NCI-H510A treated with DMSO at 0.1 percent for 48 hours (cell line): Measurements from ENCODE around the gene BACE1.
"Not testable (repeated sequence)": the region's sequence is repeated elsewhere in the genome, so short reads cannot be mapped to it uniquely, and the experiment has no call there.

Experiments
- DNase-seq: peaks from one replicate; lab custom pipeline; 2025; lab: John Stamatoyannopoulos, UW

The BACE1 gene

DNA sequence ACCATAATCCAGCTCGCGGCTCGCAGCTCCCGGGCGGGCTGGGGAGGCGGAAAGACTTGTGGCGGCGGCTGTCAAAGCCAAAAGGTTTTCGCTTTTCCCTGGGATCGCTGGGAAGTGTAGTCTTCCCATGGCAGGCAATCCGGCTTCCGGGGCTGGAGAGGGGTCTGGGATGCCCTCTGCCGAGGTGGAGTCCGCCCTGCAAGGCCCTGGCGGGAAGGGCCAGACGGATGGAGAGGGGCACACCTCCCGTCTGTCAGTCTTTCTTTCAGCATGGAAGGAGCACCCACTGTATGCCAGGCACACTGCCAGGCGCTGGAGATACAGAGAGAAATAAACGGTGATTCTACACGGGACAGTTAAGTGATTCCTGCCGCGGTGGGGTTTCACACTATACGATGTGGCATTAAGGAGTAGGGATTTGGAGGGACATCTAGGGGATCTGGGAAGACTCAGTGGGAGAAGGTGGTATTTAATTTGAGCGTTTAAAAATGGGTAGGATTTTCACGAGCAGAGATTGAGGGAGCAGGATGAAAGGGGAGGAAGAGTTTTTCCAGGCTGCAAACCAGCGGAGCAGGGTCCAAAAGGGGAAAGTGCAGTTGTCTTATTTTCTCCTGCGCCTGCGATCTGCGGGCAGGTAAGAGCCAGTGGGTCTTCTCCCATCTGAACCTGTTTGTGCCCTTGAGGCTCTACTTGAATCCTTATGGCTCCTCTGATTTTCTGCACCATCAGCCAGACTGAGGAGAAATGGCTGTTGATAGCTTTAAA is at the start of gene BACE1:
BACE1 (minus strand) TSS at position 60 of the 765 bp plus-strand sequence. CDS start 461 bp downstream, outside the sequence.
- DNase-seq = peak; percentile 77

DNA sequence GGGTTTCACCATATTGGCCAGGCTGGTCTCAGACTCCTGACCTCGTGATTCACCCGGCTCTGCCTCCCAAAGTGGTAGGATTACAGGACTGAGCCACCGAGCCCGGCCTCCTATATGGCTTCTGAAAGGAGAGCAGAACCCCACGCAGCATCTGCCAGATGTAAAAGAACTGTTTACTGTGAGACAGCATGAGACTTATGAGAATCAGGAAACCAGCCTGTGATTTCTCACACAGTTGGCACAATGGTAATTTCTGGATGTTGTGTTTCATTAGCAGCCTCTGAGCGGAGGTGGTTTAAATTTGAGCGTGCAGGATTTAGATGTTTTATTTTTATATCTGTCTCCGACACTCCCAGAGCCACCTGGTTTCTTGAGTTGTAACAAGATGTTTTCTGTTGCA is 45.4 kb upstream of the BACE1 start:
- DNase-seq = no peak

DNA sequence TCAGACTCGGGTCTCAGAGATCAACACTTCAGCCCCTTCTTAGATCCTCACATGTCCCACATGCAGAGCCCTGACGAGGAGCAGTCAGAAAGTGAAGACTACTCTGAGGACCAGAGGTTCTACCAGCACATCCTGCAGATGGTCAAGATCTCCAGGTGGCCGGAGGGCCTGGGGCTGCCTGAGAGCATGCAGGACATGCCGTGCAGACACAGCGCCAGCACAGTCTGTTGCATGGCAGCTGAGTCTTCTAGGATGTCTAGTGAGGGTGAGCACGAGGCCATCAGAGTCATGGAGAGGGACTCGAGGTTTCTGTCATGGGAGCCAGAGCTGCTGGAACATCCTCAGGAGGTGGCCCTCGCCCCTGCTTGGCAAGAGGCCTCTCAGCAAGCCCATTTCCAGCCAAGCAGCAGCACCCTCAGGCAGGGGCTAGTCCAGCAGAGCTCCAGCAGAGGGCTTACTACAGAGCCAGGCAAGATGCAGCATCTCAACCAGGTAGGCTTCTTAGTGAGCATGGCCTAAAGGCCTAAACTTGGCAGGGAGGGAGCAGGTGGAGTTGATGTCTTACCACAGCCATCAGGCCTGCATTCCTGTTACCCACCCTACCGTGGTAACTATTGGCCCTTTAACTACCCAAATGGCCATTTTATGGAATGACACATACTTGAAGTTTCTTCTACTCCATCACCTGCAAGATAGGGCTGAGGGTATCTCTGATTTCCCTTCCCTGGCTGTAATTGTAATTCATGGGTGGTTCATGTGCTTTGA is 40.3 kb upstream of the BACE1 start:
- no peak for DNase-seq

DNA sequence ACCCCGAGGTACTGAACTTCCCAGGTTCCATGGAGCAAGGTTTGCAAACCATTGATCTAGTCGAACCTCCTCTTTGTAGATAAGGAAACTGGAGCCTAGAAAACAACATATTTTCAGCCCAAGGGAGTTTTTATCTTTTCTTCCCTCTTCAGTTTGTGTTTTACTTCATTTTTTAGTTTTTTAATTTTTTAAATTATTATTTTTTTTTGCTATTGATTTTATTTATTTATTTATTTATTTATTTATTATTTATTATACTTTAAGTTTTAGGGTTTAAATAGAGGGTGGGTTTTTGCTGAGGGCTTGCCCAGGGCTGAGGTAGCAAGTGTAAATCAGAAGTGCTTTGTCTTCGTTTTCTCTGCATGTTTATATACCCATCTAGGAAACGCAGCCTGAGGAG is 38.5 kb upstream of the BACE1 start:
- no peak for DNase-seq

DNA sequence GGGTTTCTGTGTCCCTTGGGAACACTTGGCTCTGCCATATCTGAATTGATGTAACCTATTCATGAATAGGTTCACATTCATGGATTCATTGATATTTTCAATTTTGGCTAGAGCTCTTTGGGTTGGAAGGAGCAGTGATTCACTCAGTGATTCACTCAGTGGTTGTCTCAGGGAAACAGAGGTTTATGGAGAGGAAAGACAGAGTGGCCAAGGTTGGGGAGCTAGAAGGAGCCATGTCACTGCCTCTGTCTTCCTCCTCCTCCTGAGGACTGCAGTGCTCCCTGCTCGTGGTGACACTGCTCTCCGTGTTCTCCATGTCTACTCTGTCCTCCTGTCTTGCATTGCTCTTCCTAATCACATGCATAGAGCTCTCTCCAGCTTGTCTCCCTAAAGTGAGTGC is 29.0 kb upstream of the BACE1 start:
- DNase-seq = no peak

DNA sequence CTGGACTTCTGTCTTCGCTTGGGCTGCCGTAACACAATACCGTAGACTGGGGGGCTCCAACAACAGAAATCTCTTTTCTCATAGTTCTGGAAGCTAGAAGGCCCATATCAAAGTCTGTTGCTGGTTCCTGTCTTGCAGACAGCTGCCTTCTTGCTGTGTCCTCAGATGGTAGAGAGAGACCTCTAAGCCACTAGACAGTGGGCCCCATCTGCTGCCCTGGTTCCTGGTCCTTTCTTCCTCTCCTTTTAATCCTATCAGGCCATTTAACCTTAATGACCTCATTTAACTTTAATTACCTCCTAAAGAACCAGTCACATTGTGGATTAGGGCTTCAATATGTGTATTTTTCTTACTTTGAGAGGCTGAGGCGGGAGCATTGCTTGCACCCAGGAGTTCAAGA is 21.0 kb upstream of the BACE1 start:
- no peak for DNase-seq

DNA sequence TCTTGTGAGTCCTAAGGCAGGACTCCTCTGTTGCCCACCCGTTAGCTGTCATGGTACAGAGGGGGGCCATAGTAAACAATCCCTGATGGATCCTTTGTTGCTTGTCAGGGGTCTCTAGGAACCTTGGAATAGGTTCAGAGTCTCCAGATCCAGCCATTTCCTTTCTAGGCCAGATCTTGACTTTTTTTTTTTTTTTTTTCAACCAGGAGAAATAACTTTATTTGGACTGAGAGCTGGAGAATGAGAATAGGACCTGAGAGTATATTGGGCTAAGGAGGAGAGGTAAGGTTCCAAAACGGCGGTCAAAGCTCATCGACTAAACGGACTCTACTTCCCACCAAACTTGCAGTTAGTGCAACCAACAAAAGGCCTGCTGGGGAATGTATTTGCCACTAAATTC is 19.3 kb upstream of the BACE1 start:
- DNase-seq = no peak

DNA sequence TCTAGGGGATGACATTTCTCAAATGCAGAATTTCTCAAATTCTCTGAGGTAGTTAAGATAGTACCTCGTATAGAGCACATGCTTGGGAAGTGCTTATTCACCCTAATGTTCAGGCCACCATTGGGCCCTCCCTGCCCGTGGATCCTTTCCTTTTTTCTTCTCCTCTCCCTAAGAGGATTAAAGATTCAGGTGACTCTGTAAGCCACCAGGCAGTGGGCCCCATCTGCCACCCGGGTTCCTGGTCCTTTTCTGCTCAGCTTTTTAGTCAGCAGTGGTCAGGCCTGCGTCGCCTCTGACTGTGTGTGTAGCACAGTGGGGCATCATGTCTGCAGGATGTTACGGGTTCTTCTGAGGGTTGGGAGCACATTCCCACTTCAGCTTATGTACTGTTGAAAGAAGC is 18.8 kb upstream of the BACE1 start:
- no peak for DNase-seq

DNA sequence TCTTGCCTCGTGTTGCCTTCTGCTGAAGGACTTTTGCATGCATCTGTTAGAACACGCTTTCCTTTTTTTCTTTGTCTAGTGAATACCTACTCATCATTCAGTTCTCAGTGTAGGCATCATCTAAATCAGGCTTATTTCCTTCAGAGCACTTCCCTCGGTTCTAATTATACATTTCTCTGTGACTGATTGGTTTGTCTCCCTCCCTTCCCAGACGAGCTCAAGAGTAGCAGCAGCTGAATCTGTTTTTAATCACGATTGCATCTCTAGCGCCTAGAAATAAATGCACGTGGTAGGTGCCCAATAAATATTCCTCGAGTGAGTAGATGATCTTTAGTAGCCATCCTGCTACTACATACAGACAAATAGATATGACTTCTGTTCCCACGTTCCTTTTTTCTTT is 17.9 kb upstream of the BACE1 start:
- DNase-seq = no peak

DNA sequence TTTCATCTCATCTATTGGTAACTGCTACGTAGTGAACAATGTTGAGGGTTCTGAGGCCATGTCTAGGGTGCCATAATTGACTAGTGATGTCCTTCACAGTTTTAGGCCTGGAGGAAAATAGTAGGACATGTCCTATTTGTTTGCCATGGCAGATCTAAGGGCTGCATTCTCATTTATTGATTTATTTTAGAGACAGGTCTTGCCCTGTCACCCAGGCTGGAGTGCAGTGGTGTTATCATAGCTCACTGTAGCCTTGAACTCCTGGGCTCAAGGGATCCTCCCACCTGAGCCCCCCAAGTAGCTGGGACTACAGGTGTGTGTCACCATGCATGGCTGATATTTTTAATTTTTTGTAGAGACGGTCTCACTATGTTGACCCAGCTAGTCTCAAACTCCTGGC is 16.8 kb upstream of the BACE1 start:
- DNase-seq = no peak

DNA sequence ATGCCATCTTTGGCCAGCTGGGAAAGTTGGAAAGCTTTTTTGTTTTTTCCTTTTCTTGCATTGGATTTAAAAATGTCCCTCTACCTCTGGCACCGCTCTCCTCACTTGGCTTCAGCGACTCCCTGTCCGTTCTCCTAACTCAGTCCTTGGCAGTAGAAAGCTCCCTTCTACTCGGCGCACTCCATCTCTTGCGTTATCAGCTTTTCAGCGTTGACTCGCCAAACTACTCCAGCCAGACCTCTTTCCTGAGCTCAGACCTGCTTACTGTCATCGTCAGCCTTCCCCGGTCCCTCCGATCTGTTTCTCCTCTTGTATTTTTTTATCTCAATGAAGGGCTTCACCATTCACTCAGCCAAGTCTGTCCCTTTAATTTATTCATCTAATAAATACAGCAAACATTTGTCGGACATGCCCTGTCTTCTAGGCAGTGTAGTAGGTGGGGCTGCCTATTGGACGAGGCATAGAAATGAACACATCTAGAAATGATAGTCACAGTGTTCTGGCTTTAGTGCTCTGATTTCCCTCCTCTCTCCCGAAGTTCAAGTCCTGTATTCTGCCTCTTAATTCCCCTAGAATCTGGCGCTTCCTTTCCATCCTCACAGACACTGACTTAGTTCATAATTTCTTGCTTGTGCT is 12.4 kb upstream of the BACE1 start:
- peak; percentile 66 for DNase-seq

DNA sequence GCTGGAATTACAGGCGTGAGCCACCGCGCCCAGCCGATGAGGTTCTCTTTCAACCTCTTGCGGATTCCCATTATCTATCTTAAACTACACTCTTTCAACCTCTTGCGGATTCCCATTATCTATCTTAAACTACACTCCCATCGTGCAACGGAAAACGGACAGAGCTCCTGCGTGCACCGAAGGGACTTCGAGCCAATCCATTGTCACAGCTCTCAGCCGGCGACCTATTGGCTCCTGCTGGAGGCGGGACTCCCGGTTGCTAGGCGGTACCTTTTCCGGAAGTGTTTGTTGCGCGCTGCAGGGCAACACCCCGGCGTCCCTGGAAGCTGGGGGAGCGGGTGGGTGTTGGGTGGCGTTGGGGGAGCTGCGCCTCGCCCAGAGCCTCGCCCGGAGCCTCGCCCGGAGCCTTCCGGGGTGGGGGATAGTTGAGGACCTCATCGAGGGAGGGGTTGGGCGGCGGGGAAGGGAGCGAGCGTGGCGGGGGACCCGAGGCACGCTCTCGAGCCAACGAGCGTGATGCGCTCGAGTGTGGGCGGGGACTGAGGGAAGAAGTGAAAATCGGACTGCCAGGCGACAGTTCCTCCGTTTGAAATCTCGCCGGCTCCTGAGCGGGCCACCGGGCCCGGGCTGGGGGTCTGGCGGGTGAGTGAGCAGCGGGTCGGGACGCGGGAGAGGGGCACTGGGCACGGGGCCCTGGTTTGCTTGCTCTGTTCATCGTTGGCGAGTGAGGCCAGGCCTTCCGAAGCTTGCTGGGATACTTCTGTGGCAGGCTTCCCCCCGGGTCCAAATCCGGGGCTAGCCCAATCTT is 11.7 kb upstream of the BACE1 start, which contains the start of gene CEP164:
CEP164 (plus strand) TSS at position 288 of the 808 bp plus-strand sequence. CDS start 10,733 bp downstream, outside the sequence.
- DNase-seq = peak; percentile 94

DNA sequence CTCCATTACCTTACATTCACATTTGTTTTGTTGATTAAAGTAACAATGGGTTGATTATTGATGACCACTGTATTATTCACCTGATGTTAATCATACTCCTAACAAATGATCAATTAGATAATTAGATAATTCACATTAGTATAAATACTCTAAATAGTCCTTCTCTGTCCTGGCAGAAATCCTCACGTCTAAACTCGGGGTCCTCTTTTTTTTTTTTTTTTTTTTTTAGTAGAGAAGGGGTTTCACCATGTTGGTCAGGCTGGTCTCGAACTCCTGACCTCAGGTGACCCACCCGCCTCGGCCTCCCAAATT is 11.2 kb upstream of the BACE1 start:
- not testable (repeated sequence) for DNase-seq

DNA sequence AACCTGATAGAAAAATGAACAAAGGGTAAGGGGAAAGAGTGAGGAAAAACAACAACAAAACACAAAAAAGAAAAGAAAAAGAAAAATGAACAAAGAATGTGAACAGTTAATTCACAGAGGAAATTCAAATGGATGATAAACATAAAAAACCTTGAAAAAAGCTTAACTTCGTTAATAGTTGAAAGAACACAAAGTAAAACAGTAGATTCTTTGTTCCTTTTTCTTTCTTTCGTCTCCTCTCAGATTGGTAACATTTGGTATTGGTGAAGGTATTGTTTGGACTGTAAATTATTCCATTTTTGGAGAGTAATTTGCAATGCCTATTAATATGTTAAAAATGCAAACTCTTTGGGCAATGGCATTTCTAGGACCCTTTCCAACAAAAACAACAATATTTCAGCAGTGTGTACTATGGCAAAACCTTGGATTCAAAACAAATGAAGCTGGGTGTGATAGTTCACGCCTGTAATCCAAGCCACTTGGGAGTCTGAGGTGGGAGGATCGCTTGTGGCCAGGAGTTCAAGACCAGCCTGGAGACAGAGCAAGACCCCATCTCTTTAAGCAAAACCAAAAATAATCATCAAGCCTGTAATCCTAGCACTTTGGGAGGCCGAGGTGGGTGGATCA is 3.3 kb upstream of the BACE1 start:
- DNase-seq = no peak

DNA sequence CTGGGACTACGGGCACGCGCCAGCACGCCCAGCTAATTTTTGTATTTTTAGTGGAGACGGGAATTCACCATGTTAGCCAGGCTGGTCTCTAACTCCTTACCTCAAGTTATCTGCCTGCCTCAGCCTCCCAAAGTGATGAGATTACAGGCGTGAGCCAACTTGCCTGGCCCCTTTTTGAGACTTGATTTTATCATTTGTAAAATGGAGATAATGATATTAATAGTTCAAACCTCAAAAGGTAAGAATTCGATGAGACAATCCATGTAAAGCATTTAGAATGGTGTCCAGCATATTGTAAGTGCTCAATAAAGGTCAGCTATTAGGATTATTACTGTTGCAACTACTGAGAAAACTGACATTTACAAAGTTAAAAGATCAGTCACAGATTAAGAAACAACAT is 2.7 kb upstream of the BACE1 start:
- DNase-seq = no peak

DNA sequence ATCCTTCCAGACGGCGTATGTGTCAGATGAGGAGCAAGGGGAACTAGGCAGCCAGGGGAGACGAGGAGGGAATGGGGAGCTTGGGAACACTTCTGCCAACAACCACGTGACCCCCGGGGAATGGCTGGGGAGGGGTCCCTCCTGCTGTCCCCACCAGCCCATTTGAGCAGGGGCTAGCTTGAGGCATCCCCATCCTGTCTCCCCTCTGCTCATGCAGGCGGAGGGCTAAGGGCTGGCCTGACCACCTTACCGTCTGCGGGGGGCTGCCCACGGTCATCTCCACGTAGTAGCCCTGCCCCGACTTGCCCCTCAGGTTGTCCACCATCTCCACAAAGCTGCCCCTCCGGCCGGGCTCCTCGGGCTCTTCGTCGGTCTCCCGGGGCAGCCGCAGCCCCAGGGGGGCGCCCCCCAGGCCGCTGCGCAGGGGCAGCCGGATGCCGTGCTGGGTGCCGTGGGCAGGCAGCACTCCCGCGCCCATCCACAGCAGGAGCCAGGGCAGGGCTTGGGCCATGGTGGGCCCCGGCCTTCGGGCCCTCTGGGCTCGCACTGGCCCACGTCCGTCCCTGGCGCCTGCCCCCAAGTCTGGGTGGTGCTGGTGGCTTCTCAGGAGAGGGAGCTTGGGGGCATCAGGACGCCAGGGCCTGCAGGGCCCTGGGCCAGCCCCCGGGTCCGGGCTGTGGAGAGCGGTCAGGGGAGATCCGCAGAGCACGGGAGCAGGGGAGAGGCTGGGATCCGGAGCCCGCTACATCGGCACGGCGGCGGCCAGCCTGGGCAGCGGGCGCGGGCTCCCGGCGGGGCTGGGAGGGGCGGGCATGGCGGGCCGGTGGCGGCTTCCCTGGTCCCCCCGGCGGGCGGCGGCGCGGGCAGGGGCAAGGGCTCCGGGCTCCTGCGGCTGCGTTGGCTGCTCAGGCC is 515 bp downstream of the BACE1 start:
- DNase-seq = no peak

DNA sequence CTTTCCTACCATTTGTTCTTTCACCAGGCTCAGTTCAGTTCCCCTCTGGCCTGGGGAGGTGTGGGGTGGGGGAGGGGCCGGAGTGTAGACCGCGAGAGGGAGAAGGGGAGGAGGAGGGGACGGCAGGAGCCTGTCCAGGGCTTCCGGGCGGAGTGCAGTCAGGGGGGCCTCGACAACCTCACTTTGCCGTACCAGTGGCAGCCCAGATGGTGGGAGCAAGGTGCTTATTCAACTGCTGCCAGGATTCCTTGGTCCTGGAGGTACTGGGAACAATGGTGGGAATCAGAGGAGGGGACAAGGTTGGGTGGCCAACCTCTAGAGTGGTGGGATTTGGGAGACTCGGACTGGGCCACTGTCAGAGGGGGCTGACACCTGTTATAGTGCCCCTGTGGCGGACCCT is 1.2 kb downstream of the BACE1 start:
- DNase-seq = no peak

DNA sequence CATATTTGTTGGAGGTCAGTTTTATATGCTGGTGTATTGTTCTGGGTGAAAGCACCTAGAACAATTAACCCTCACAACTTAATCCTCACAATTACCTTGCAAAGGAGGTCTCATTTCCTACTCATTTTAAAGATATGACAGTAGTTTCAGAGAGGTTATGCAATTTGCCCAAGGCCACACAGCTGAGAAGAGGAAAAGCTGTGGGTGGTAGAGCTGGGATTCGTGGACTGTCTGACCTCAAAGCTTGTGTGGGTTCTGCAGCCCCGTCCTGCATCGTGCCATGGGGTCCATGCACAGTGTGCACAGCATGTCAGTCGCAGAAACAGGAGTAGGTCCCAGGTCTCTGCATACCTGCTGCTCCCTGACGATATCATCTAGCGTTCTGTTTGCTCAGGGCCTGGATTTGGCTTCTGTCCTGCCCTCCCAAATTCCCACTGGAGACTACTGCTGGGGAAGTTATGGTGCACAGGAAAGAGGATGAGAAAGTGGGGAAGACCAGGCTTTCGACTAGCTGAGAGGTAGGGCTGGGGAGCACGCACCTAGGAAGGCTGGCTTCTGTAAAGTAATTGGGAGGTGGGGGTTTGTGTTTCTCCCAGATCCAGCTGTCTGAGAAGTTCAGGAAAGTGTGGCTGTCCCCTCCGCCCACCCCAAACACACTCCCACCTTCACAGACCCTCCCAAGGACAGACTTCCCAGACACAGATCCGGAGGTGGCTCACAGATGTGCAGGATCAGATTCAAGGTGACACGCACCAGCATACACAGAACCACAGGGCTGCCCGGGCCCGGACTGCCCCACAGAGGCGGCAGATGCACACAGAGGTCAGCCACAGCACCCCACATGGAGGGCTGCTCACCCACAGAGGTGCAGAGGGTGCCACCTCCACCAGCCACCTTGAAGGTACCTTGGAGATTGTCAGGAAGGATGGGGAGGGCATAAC is 2.0 kb downstream of the BACE1 start:
- no peak for DNase-seq

DNA sequence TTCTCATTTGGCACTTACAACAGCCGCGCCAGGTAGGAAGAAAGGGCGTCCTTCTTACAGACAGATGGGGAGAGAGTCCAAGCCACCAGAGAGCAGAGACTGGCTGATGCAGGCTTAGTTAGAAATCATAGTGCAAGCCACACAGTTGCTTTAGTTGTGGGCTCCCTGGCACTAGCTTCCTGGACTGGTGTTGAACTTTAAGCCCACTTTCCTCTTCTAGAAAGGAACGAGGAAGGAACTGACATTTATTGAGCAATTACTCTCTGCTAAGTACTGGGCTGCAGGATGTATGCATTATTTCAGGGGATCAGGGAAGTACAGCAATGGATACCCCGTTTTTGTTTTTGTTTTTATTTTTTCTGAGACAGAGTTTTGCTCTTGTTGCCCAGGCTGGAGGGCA is 3.0 kb downstream of the BACE1 start:
- DNase-seq = no peak

DNA sequence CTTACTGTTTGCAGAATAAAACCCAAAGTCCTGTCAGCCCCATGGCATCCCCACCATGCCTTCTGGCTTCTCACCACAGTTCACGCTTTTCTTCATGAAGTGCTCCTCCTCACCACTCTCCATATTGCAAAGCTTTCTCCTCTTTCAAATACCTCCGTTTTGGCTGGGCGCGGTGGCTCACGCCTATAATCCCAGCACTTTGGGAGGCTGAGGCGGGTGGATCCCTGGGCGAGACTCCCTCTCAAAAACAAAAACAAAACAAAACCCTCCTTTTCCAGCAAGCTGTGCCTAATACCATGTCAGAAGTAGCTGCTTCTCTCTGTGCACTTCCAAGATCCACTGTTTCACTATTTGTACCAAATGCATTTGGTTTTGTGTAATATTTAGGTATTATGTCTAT is 6.7 kb downstream of the BACE1 start:
- no peak for DNase-seq
